ENCODE measurements around the gene CFAP53. TPM values are rescaled to one million over a fixed set of nuclear protein-coding genes. Genes with fewer than 3 reads are reported as not detected.

CFAP53 gene
- total RNA-seq, 2 donors from 2014 or later = 0.30 TPM; not detected in 1

DNA sequence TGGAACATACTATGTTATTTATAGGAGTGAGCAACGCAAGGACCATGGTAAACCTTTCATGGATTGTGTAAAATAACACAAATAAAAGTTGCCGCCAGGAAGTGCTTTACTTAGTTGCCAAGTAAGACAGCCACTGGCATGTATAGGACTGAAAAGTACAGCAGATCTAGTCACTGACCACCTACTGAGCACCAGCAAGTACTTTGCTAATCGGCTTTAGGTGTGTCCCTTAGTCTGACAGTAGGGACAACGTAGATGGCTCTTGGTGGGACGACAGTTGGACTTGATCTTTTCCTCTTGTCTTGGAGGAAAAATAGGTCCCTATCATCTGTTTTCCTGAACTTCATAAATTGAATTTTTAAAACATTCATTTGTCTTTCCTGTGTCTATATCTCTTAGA, 34.8 kb upstream of the CFAP53 start:
- DNase-seq (ENCODE audit: low spot score) = no peak
- peaks cover 0 to 8% of the 10 kb centered on the region in 2 donors for H3K4me1 ChIP-seq
- TF ChIP-seq, protein P1, sequence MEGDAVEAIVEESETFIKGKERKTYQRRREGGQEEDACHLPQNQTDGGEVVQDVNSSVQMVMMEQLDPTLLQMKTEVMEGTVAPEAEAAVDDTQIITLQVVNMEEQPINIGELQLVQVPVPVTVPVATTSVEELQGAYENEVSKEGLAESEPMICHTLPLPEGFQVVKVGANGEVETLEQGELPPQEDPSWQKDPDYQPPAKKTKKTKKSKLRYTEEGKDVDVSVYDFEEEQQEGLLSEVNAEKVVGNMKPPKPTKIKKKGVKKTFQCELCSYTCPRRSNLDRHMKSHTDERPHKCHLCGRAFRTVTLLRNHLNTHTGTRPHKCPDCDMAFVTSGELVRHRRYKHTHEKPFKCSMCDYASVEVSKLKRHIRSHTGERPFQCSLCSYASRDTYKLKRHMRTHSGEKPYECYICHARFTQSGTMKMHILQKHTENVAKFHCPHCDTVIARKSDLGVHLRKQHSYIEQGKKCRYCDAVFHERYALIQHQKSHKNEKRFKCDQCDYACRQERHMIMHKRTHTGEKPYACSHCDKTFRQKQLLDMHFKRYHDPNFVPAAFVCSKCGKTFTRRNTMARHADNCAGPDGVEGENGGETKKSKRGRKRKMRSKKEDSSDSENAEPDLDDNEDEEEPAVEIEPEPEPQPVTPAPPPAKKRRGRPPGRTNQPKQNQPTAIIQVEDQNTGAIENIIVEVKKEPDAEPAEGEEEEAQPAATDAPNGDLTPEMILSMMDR (IDR thresholded peaks at IDR 0.05) = no peak
- H3K4me3 ChIP-seq = no peak overlapping the region
- H3K36me3 ChIP-seq = no peaks in the 10 kb centered on the region
- no peaks in the 10 kb centered on the region for H3K9me3 ChIP-seq
- H3K27me3 ChIP-seq = peaks cover 0 to 11% of the 10 kb centered on the region in 2 donors
- H3K27ac ChIP-seq = no peak overlapping the region

DNA sequence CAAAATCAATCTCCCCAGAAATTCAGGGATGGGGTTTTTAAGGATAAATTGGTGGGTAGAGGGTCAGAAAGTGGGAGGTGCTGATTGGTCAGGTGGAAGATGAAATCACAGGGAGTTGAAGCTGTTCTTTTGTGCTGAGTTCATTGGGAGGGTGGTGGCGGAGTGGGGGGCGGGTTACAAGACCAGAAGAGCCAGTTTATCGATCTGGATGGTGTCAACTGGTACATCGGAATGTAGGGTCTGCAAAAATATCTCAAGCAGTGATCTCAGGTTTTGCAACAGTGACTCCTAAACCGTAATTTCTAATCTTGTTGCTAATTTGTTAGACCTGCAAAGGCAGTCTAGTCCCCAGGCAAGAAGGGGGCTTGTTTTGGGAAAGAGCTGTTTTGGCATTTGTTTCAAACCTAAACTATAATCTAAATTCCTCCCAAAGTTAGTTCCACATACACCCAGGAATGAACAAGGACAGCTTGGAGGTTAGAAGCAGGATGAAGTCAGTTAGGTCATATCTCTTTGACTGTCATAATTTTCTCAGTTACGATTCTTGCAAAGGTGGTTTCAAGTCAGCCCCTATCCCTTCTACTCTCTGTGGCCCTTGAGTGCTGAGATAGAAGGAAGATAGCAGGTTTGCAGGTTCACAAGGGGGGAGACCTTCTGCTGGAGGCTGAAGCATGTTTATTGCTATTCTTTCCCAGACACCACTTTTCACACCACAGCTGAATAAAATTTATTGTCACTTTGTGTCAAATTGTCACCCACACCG, 33.5 kb upstream of the CFAP53 start:
- TF ChIP-seq, protein P1 (IDR thresholded peaks at IDR 0.05) = no peak
- Histone ChIP-seq H3K9me3 (no peaks in the 10 kb centered on the region), H3K4me1 (peaks cover 0 to 8% of the 10 kb centered on the region in 2 donors), H3K27me3 (peaks cover 0 to 11% of the 10 kb centered on the region in 2 donors), H3K36me3 (no peaks in the 10 kb centered on the region), H3K27ac (no peak overlapping the region), H3K4me3 (no peak overlapping the region)
- DNase-seq (ENCODE audit: low spot score) = no peak

DNA sequence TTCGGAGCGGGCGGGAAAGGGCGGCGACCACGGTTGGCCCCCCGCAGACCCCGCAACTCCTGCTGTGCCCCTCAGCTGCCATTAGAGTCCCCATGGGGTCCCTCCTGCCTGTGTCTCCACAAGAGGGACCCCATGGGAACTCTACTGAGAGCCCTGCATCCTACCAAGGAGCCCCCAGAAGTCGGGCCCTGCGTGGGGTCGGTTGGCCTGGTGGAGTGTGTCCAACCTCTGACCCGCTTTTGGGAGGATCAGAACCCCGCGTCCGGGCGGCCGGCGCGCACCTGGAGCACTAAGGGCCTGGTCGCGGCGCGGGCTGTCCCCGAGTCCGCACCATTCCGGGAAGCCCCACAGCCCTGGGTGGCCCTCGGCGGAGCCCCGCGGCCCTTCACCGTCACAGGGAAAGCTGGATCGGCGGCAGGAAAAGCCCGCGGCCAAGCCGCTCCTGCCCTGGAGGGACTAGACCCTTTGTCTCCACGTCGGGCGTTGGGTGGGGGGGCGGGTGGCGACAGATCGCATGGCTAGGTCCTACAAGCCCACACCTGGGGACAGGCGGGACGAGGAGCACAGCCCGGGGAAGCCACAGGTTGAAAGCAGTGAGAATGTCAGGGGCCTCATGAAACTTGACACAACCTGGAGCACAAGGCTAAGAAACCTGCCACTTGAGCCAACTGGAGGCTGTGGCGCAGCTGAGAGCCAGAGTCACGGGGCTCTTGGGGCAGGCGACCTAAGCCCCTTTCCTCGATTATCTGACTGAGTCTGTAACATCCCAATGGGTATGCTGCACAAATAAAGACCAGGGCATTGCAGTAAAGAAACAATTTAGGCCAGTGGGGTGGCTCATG, 32.4 kb upstream of the CFAP53 start:
- Histone ChIP-seq H3K27me3 (peaks cover 0 to 11% of the 10 kb centered on the region in 2 donors), H3K36me3 (no peaks in the 10 kb centered on the region), H3K27ac (no peak overlapping the region), H3K4me3 (peak overlapping the region; percentile 32 to 47), H3K4me1 (peaks cover 0 to 8% of the 10 kb centered on the region in 2 donors), H3K9me3 (no peaks in the 10 kb centered on the region)
- no peak for DNase-seq (ENCODE audit: low spot score)
- TF ChIP-seq, protein P1 (IDR thresholded peaks at IDR 0.05) = no peak

DNA sequence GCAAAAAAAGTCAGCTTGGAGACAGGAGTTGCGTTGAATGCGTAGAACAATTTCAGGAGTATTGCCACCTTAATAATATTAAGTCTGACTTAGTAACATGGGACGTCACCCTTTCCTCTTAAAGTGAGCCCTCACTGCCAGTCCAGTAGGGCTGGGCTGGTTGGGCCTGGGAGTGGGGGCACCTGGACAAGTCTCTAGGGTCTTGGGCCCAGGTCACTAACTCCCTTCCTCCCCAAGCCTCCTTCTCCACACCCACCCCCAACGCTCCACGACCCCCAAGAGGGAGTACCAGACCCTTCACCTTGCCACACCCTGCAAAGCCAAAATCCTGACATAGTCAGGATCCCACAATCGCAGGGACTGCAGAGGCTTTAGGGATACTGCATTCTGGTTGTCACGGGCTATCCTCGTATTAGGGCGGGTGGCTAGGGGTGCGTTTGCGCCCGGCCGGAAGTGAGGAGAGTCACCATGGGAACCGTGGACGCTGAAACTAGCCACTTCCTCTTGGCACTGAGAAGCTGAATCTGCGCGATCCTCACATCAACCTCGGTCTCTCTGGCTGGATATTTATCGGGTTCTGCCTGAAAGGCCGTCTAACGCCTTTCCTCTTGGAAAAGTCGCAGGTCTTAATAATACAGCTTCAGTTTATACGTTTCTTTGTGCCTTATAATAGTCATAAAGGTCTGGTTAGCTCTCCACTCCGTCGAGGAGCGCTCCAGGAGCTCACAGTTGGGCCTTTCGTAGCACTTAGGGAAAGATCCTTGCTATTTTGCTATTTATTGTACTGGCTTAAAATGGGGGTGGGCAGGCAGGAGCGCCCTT, 31.5 kb upstream of the CFAP53 start:
- Histone ChIP-seq H3K4me1 (peaks cover 0 to 8% of the 10 kb centered on the region in 2 donors), H3K4me3 (peak overlapping the region; percentile 32 to 47), H3K27ac (no peak overlapping the region), H3K27me3 (peaks cover 0 to 11% of the 10 kb centered on the region in 2 donors), H3K36me3 (no peaks in the 10 kb centered on the region), H3K9me3 (no peaks in the 10 kb centered on the region)
- peak; percentile 79 for DNase-seq (ENCODE audit: low spot score)
- TF ChIP-seq, protein P1 (IDR thresholded peaks at IDR 0.05) = no peak

DNA sequence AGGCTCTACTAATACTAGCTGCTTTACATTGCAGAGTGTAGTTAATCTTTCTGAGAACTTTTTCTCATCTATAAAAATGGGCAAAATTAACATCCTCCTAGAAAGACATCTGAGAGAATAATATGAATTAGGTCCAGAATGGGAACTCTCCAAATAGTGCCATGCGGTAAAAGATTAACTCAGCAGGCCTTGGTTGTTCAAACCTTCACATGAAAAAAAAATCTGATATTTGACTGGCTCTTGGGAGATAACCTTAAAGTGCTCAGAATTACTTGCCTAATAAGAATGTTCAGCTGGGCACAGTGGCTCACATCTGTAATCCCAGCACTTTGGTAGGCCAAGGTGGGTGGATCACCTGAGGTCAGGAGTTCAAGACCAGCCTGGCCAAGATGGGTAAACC, 26.7 kb upstream of the CFAP53 start:
- H3K4me1 ChIP-seq = no peaks in the 10 kb centered on the region
- no peak for DNase-seq (ENCODE audit: low spot score)
- H3K27me3 ChIP-seq = no peaks in the 10 kb centered on the region
- H3K9me3 ChIP-seq = no peaks in the 10 kb centered on the region
- no peak overlapping the region for H3K27ac ChIP-seq
- H3K36me3 ChIP-seq = no peaks in the 10 kb centered on the region
- H3K4me3 ChIP-seq = no peak overlapping the region
- TF ChIP-seq, protein P1 (IDR thresholded peaks at IDR 0.05) = no peak

Data from right atrium auricular region (tissue), 2 donors.